Gastroesophageal sphincter (tissue), 3 donors: Measurements from ENCODE around the gene RFX4.

Source experiments
- CTCF ChIP-seq, 4 experiments: fragments of 200-600 bp in 2 of 4; fragments of 450-650 bp in 2 of 4; sonication (generic) in 1 of 4; IDR thresholded peaks; one replicate each; pipeline ENCODE4 v1.5.1; 2017 to 2019; ENCODE audit warnings: antibody characterized with exemption in 4 of 4, mild to moderate bottlenecking in 2 of 4, moderate library complexity in 2 of 4
- EP300 ChIP-seq: sonication (generic); formaldehyde crosslinking; IDR thresholded peaks from one replicate; pipeline ENCODE4 v1.6.1; 2017; ENCODE audit warnings: antibody characterized with exemption, mild to moderate bottlenecking
- POLR2A ChIP-seq, 2 donors: fragments of 450-650 bp; IDR thresholded peaks; one replicate each; pipeline ENCODE4 v1.6.1; 2017; ENCODE audit warnings: antibody characterized with exemption in 2 of 2, mild to moderate bottlenecking in 2 of 2, moderate library complexity in 1 of 2
- POLR2AphosphoS5 ChIP-seq: sonication (generic); formaldehyde crosslinking; IDR thresholded peaks from one replicate; pipeline ENCODE4 v1.6.1; 2017; ENCODE audit warnings: antibody characterized with exemption

DNA sequence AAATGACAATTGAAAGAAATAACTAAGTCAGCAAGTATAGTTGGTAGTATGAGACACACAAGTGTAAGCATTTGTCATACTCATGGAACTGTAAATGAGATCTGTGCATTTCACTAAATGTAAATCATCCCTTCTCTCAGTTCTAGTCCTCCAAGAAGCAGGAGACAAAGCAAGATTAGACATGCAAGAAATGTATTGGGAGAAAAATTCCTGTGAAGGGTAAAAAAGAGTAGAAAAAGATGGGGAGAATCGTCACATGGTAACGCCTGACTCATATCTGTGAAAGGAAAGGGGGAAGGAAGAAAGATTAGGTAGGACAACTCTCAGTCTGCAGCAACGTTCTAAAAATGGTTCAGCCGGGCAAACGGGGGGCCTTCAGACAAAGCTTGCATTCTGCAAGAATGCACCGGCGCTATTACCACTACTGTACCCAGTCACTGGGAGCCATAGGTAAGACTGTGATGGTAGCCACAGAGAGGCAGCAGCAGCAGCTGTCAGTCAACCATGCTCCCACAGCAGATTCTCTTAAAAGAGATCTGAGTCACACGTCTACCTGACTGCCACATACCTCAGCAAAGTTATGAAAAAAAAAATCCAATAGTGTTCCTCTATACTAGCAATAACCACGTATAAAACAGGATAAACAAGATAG is 18.0 kb upstream of the RFX4 start:
- TF ChIP-seq CTCF (IDR thresholded peaks at IDR 0.05) (no peak), POLR2A (IDR thresholded peaks at IDR 0.05) (no peak), POLR2AphosphoS5 (no peak), EP300 (no peak)
